HG03280 (cell line): Measurements from ENCODE around the gene MFSD1.

Source experiments
- ATAC-seq: cut with Tn5 transposase; IDR thresholded peaks from one replicate; pipeline ENCODE4 v1.9.1; 2021; ENCODE audit warnings: mild to moderate bottlenecking, moderate library complexity; ENCODE audit not compliant: unreplicated experiment

MFSD1 gene, protein sequence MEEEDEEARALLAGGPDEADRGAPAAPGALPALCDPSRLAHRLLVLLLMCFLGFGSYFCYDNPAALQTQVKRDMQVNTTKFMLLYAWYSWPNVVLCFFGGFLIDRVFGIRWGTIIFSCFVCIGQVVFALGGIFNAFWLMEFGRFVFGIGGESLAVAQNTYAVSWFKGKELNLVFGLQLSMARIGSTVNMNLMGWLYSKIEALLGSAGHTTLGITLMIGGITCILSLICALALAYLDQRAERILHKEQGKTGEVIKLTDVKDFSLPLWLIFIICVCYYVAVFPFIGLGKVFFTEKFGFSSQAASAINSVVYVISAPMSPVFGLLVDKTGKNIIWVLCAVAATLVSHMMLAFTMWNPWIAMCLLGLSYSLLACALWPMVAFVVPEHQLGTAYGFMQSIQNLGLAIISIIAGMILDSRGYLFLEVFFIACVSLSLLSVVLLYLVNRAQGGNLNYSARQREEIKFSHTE

GRCh38 chr3:158801696-158802408, at the start of gene MFSD1:
Gene MFSD1, plus strand, starts transcription at chr3:158802054. Its CDS starts 99 bp downstream, at chr3:158802153.
- peak; percentile 97 for ATAC-seq

GRCh38 chr3:158753854-158754253, 48.0 kb upstream of the MFSD1 start:
- no peak for ATAC-seq

DNA sequence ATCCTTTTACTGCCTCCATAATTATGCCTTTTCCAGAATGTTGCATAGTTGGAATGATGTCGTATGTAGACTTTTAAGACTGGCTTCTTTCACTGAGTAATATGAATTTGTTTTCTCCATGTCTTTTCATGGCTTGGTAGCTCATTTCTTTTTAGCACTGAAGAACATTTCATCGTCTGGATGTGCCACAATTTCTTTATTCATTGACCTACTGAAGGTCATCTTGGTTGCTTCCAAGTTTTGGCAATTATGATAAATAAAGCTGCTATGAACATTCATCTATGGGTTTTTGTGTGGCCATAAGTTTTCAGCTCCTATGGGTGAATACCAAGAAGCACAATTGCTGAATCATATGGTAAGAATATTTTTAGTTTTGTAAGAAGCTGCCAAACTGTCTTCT, 46.4 kb upstream of the MFSD1 start:
- no peak for ATAC-seq

- no peak for ATAC-seq
Observed at GRCh38 chr3:158761350-158761749, 40.5 kb upstream of the MFSD1 start.

DNA sequence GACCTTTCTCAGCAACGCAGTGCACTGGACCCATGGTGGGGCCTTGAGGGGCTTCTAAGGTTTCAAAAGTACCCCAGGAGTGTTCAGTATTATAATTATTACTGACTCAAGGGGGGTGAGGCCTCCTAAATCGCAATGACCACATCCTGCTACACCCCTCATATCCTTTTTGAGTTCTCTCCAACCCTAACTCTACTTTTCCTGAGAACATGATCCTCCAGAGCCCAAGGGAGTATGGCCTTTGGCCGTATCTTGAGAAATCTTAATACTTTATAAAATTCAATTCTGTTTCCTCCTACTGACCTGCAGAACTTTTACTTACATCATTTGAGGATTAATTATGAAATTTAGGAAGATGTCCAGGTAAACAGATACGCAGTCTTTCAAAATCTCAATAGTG, 39.2 kb upstream of the MFSD1 start:
- ATAC-seq, result no peak

DNA sequence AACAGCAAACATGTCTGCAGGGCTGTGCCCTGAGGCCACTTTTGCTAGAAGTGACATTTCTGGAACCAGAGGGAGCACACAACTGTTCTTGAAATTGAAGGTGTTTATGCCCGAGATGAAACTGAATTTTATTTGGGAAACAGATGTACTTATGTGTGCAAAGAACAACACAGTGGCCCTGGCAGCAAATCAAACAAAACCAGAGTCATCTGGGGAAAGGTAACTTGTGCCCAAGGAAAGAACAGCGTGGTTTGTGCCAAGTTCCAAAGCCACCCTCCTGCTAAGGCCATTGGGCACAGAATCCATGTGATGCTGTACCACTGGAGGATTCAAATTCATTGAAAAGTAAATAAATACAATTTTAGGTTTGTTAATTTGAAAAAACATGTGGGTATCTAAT, 38.4 kb upstream of the MFSD1 start:
- ATAC-seq, result no peak

DNA sequence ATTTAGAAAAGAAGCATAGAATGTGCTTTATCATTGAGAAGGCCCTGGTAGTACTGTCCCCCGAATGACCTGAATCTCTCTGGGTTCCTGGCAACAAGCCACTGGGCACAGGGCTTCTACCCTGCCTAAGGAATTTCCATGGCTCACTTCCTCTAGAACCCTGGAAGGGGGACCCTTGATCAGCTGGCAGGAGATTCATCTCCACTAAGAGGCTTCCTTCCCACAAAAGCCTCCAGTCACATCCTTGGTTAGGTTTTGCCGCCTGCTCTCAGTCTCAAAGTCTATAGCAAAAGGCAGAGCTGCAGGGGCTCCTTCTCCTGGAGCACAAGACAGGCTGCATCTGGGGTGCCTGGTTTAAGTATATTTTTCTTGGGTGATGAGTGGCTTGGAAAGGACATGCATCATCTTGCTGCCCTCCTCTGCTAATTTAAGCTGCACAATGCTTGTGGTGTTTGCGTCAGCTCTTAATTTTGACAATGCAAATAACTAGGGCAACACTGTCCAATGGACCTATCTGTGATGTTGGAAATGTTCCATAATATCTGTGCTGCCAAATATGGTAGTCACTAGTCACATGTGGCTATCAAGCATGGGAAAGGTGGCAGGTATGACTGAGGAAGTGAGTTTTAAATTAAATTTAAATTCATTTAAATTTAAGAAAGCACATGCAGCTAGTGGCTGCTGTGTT, 36.2 kb upstream of the MFSD1 start:
- ATAC-seq, result no peak

GRCh38 chr3:158766364-158766763, 35.5 kb upstream of the MFSD1 start:
- no peak for ATAC-seq

- no peak for ATAC-seq
Observed at GRCh38 chr3:158768361-158768787, 33.5 kb upstream of the MFSD1 start.

DNA sequence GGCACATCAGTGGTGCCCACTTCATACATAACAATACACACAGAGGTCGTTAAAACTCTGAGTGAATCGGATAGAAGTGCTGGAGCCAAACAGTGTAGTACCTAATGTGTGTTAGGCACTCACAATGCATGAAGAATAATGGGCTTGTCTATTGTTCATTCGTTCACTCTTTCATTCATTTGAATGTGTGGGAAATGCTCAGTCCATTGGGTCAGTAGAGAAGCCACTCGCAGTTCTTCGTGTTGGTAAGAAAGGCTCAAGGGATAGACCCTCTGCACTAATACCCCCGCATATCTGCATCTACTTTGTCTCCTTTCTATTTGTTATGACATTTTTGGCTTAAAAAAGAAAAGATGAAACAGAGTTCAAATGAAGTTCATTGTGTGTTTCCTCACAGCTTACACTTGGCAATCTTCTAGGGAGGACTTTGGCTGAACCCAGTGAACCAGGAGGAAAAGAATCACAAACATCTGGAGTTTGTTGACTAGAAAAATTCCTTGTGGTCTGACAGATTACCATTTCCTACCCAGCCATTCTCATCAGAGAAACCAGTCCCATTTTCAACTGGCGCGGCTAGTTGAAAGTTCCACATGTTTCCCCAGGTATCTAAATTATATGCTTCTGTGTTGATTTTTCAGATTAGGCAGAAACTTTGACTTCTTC, 32.8 kb upstream of the MFSD1 start:
- no peak for ATAC-seq

- ATAC-seq, result no peak
Observed at GRCh38 chr3:158769549-158769948, 32.3 kb upstream of the MFSD1 start.

DNA sequence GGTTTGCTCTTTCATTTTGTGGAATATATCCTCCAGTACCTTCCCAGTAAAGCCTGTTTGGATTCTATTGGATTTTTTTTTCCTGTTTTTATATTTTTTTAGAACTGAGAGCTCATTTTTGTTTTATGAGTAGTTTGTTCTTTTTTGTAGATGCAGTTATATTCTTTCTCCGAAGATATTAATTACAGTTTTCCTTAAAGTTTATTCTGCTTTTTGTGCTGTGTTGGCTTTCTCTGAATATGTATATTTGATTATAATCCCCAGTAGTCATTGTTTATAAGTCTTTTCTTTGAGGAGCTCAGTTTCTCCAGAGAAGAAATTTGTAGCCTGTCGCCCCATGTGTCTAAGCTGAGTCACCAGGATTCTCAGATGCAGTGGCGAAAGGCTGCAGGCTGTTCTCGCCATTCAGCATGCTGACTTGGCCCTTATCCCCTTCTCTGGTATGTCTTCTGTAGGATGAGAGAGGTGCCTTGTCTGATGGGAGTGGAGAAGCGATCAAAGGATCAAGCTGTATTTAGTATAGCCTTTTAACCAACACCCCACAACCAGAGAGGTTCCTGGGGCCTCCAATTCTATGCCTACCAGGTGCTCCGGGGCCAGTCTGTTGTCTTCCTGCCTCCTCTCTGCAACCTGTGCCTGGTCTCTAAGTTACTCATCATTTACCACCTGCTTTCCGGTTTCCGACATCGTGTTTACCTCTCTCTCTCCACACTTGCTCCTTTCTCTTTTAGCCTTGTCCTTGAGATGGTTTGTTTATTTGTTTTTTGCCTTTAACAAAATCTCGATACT, 31.7 kb upstream of the MFSD1 start:
- peak; percentile 60 for ATAC-seq

- no peak for ATAC-seq
Observed at GRCh38 chr3:158770741-158771350, 31.0 kb upstream of the MFSD1 start.

DNA sequence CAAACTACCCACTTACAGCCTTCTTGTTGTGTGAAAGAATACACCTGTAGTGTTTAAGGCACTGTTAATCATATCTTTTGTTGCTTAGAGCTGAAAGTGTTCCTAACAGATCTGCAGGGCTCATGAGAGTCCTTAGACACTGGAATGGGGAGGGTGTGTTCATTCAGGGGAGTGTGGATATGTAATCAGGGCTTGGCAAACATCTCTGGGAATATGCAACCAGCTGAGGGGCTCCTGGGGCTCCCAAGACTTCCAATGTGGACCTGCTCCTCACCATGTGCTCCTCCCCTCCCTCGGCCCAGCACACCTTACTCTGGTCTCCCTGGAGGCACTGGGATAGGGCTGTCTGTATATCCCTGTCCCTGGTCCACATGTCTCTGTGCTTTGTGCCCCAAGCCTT, 30.3 kb upstream of the MFSD1 start:
- no peak for ATAC-seq

GRCh38 chr3:158771982-158772381, 29.9 kb upstream of the MFSD1 start:
- no peak for ATAC-seq

- ATAC-seq, result no peak
Observed at GRCh38 chr3:158773166-158773565, 28.7 kb upstream of the MFSD1 start.

- ATAC-seq, result no peak
Observed at GRCh38 chr3:158773845-158774830, 27.7 kb upstream of the MFSD1 start.

GRCh38 chr3:158774965-158775364, 26.9 kb upstream of the MFSD1 start:
- no peak for ATAC-seq
